Measurements from ENCODE around the gene GPR152.

GPR152 gene

DNA sequence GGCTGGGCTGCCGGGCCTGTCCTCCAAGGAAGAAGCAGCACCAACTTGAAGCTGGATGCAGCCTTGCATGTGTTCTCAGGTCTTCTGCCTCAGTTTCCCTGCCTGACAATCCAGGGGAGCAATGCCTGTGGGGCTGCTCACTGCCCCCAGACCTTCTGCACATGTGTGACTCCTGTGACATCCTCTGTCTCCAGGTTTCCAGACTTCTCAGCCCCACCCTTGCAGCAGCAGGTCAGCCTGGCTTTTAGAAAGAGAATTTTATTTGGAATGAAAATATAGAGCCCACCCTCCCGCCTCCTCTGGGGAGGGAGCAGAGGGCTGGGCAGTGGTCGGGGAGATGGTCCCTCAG, 14.7 kb downstream of the GPR152 start:
- peak overlapping the region; percentile 58 for H3K4me3 ChIP-seq (replicated peaks; ENCODE audit: insufficient read depth, low read length)
- no peak for TF ChIP-seq POLR2AphosphoS5 (IDR thresholded peaks at IDR 0.05; ENCODE audit: low read depth)
- DNase-seq (ENCODE audit: low read depth in 1 of 2, low spot score in 1 of 2) = no peak
- peak overlapping the region; percentile 98 for H3K27ac ChIP-seq (replicated peaks)
- H3K27me3 ChIP-seq (ENCODE audit: insufficient read depth, poor library complexity, severe bottlenecking) = no peaks in the 10 kb centered on the region

- H3K27ac ChIP-seq (replicated peaks) = peak within 1 kb of the TSS; percentile 98
- no peaks in the 10 kb centered on the region for H3K27me3 ChIP-seq (ENCODE audit: insufficient read depth, poor library complexity, severe bottlenecking)
- no peak for TF ChIP-seq CTCF (IDR thresholded peaks at IDR 0.05; ENCODE audit: insufficient read depth, low read length)
- peak; percentile 73 for TF ChIP-seq REST (IDR thresholded peaks at IDR 0.05; ENCODE audit: insufficient replicate concordance, low read depth)
- peak; percentile 19; the same call in 1 of the 2 replicates for TF ChIP-seq SPI1 (IDR thresholded peaks at IDR 0.05; ENCODE audit: borderline replicate concordance, low read depth)
- peak; percentile 16; the same call in 1 of the 2 replicates for TF ChIP-seq GABPA (IDR thresholded peaks at IDR 0.05; ENCODE audit: low read depth)
- peak; percentile 94 for TF ChIP-seq POLR2AphosphoS5 (IDR thresholded peaks at IDR 0.05; ENCODE audit: low read depth)
- DNase-seq (ENCODE audit: low read depth in 1 of 2, low spot score in 1 of 2) = peak; percentile 89 to 92
- H3K4me3 ChIP-seq (replicated peaks; ENCODE audit: insufficient read depth, low read length) = peak within 1 kb of the TSS; percentile 58
These were observed 15.3 kb downstream of the GPR152 start, which contains the start of gene PTPRCAP for GRCh38 chr11:67437082-67437808. Gene PTPRCAP, minus strand, starts transcription at chr11:67437682. Its CDS starts 63 bp downstream, at chr11:67437619.

- no peak for TF ChIP-seq SPI1 (IDR thresholded peaks at IDR 0.05; ENCODE audit: borderline replicate concordance, low read depth)
- TF ChIP-seq POLR2AphosphoS5 (IDR thresholded peaks at IDR 0.05; ENCODE audit: low read depth) = peak; percentile 86
- peak overlapping the region; percentile 58 for H3K4me3 ChIP-seq (replicated peaks; ENCODE audit: insufficient read depth, low read length)
- H3K27me3 ChIP-seq (ENCODE audit: insufficient read depth, poor library complexity, severe bottlenecking) = no peaks in the 10 kb centered on the region
- peak overlapping the region; percentile 98 for H3K27ac ChIP-seq (replicated peaks)
- peak; percentile 73 to 94 for DNase-seq (ENCODE audit: low read depth in 1 of 2, low spot score in 1 of 2)
These were observed 16.0 kb downstream of the GPR152 start for GRCh38 chr11:67436459-67437081.

GRCh38 chr11:67435727-67436458, 16.6 kb downstream of the GPR152 start:
- DNase-seq (ENCODE audit: low read depth in 1 of 2, low spot score in 1 of 2) = no peak
- peak overlapping the region; percentile 98 for H3K27ac ChIP-seq (replicated peaks)
- H3K27me3 ChIP-seq (ENCODE audit: insufficient read depth, poor library complexity, severe bottlenecking) = no peaks in the 10 kb centered on the region
- H3K4me3 ChIP-seq (replicated peaks; ENCODE audit: insufficient read depth, low read length) = peak overlapping the region; percentile 58
- TF ChIP-seq GABPA (IDR thresholded peaks at IDR 0.05; ENCODE audit: low read depth) (no peak), REST (IDR thresholded peaks at IDR 0.05; ENCODE audit: insufficient replicate concordance, low read depth) (no peak), SPI1 (IDR thresholded peaks at IDR 0.05; ENCODE audit: borderline replicate concordance, low read depth) (no peak), POLR2AphosphoS5 (IDR thresholded peaks at IDR 0.05; ENCODE audit: low read depth) (no peak), CTCF (IDR thresholded peaks at IDR 0.05; ENCODE audit: insufficient read depth, low read length) (no peak)
